SH-SY5Y (cell line): ENCODE results near the gene CTIF.

Experiments
- GATA2 ChIP-seq: IDR thresholded peaks from 2 replicates; pipeline ENCODE4 v1.6.1; 2011; ENCODE audit warnings: mild to moderate bottlenecking, low read depth, low read length
- GATA3 ChIP-seq: IDR thresholded peaks from 2 replicates; pipeline ENCODE4 v1.6.1; 2011; ENCODE audit warnings: low read depth, mild to moderate bottlenecking, low read length, moderate library complexity

DNA sequence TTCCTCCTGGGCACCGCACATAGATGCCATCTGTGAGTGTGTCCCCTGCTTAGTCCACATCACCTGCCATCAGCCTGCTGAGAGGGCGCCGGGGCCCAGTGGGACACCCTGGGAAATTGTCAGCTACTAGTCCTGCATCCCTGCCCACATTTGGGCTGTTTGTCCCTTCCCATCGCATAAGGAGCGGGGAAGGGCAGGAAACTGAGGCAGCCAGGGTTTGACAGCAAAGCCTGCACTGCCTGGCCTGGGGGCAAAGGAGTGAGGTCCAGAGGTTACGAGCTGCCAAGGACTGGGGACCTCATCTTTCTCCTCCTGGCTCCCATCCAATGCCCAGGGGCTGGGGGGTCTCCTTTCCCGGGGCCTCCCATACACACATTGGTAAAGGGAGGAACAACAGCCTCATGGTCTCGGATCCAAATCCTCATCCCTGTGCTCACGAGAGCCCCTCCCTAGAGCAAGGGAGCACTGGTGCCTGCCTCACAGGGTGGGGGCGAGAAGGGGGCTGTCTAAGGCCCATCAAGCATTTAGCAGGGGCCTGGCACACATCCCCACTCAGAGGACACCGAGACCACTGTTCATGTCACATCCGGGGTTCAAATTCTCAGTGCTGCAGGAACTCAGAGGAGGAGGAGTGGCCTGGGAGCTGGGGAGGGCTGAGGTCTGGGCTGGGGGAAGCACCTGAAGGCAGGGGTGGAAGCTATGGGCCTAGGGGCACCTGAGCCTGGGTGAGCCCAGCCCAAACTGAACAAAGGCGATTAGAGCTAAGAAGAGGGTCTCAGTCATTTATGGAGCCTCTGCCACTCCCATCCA, 298.2 kb downstream of the CTIF start:
- TF ChIP-seq GATA3 (no peak), GATA2 (no peak)
